GM18868 (cell line): ENCODE results near the gene TNK2.
"Not testable (repeated sequence)": the region's sequence is repeated elsewhere in the genome, so short reads cannot be mapped to it uniquely, and the experiment has no call there.

ENCODE experiments used
- ATAC-seq: cut with Tn5 transposase; IDR thresholded peaks from one replicate; pipeline ENCODE4 v1.9.1; 2021; ENCODE audit warnings: mild to moderate bottlenecking, moderate library complexity; ENCODE audit not compliant: unreplicated experiment

TNK2 gene

GRCh38 chr3:195824425-195825190, 83.7 kb downstream of the TNK2 start:
- not testable (repeated sequence) for ATAC-seq

GRCh38 chr3:195823999-195824398, 84.4 kb downstream of the TNK2 start:
- no peak for ATAC-seq

- no peak for ATAC-seq
Measured at GRCh38 chr3:195823280-195823679, 85.1 kb downstream of the TNK2 start.

GRCh38 chr3:195822131-195822696, 86.1 kb downstream of the TNK2 start:
- ATAC-seq, result no peak

- no peak for ATAC-seq
Measured at GRCh38 chr3:195821403-195822130, 86.8 kb downstream of the TNK2 start.

- ATAC-seq, result no peak
Measured at GRCh38 chr3:195820901-195821300, 87.5 kb downstream of the TNK2 start.

GRCh38 chr3:195820186-195820585, 88.2 kb downstream of the TNK2 start:
- ATAC-seq, result no peak

- ATAC-seq, result no peak
Measured at GRCh38 chr3:195818301-195818700, 90.0 kb downstream of the TNK2 start.

- ATAC-seq, result no peak
Measured at GRCh38 chr3:195817578-195818135, 90.7 kb downstream of the TNK2 start.

GRCh38 chr3:195816276-195816913, 92.0 kb downstream of the TNK2 start:
- not testable (repeated sequence) for ATAC-seq

- no peak for ATAC-seq
Measured at GRCh38 chr3:195815169-195815771, 93.1 kb downstream of the TNK2 start.

GRCh38 chr3:195813916-195814640, 94.3 kb downstream of the TNK2 start:
- ATAC-seq, result no peak
